ENCODE measurements around the gene GUCY1A1. TPM values are rescaled to one million over a fixed set of nuclear protein-coding genes. Genes with fewer than 3 reads are reported as not detected.

Gene GUCY1A1
- total RNA-seq, 1 donor, result not detected

DNA sequence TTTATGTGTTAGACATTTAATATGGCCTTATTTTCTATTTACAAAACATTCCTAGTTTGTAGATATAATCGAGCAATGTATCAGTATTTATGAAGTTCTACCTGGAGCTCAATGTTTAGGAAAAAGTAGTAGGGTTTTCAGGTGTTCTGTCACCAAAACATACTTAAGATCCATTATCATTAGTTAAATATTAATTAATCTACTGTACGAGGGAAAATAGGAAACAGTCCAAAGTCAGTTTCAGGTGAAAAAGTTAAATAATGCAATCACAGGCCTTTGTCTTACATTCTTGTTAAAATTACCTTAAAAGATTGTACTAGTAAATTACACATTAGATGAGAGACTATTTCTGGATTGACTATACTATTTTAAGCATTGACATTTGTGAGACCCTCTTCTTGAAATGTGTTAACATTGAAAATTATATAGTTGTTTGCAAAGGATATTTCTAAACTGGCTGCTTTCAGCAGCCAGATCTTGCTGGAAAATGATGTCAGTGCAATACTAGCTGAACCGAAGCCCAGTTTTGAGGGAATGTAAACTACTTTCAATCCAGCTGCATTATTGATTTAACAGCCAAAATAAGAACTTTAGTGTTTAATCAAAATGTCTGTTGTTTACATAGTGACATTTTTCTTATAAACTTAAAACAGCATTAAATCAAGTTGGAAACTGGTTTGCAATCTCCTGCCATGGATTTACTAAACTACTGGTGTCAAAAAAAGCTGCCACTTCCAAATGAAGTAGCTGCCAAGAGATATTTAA is 111.5 kb downstream of the GUCY1A1 start:
- no peak for DNase-seq (ENCODE audit: insufficient read length, low spot score, missing footprints)
- Histone ChIP-seq H3K27me3 (ENCODE audit: insufficient read depth, low read length) (no peaks in the 10 kb centered on the region), H2AFZ (ENCODE audit: low read length) (no peak overlapping the region), H3K36me3 (ENCODE audit: insufficient read depth, low read length) (no peaks in the 10 kb centered on the region), H3K27ac (ENCODE audit: low read depth, low read length) (no peak overlapping the region), H3K79me2 (ENCODE audit: insufficient read depth, low read length) (no peaks in the 10 kb centered on the region), H3K4me2 (ENCODE audit: insufficient read depth, low read length) (no peak overlapping the region), H3K9me3 (ENCODE audit: low read depth, low read length) (no peaks in the 10 kb centered on the region), H4K20me1 (ENCODE audit: insufficient read depth, low read length) (no peaks in the 10 kb centered on the region), H3K4me1 (ENCODE audit: insufficient read depth, low read length) (no peaks in the 10 kb centered on the region), H3K4me3 (ENCODE audit: insufficient read depth, low read length) (no peak overlapping the region)
- TF ChIP-seq, protein P1, sequence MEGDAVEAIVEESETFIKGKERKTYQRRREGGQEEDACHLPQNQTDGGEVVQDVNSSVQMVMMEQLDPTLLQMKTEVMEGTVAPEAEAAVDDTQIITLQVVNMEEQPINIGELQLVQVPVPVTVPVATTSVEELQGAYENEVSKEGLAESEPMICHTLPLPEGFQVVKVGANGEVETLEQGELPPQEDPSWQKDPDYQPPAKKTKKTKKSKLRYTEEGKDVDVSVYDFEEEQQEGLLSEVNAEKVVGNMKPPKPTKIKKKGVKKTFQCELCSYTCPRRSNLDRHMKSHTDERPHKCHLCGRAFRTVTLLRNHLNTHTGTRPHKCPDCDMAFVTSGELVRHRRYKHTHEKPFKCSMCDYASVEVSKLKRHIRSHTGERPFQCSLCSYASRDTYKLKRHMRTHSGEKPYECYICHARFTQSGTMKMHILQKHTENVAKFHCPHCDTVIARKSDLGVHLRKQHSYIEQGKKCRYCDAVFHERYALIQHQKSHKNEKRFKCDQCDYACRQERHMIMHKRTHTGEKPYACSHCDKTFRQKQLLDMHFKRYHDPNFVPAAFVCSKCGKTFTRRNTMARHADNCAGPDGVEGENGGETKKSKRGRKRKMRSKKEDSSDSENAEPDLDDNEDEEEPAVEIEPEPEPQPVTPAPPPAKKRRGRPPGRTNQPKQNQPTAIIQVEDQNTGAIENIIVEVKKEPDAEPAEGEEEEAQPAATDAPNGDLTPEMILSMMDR (IDR thresholded peaks at IDR 0.05; ENCODE audit: extremely low read depth, low read depth, low read length), result no peak

DNA sequence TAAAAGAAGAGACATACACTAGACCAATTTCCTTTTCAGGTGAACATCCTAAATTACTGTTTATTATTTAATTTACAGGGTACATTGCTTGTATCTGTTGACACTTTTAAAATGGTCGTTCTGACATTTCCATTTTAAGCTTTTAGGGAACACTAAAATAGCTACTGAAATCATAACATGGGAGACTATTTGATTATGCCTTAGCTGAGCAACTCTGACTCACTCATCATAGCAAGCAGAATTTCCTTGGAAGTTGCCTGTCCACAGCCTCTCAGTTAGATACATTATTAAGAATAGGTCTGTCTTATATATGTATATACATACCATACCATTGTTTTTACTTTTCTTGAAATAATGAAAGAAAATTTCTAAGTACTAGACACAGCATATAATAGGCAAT is 114.1 kb downstream of the GUCY1A1 start:
- Histone ChIP-seq H3K4me1 (ENCODE audit: insufficient read depth, low read length) (no peaks in the 10 kb centered on the region), H2AFZ (ENCODE audit: low read length) (no peak overlapping the region), H3K27ac (ENCODE audit: low read depth, low read length) (no peak overlapping the region), H4K20me1 (ENCODE audit: insufficient read depth, low read length) (no peaks in the 10 kb centered on the region), H3K79me2 (ENCODE audit: insufficient read depth, low read length) (no peaks in the 10 kb centered on the region), H3K4me3 (ENCODE audit: insufficient read depth, low read length) (no peak overlapping the region), H3K36me3 (ENCODE audit: insufficient read depth, low read length) (no peaks in the 10 kb centered on the region), H3K27me3 (ENCODE audit: insufficient read depth, low read length) (no peaks in the 10 kb centered on the region), H3K4me2 (ENCODE audit: insufficient read depth, low read length) (no peak overlapping the region), H3K9me3 (ENCODE audit: low read depth, low read length) (no peaks in the 10 kb centered on the region)
- no peak for DNase-seq (ENCODE audit: insufficient read length, low spot score, missing footprints)
- TF ChIP-seq, protein P1 (IDR thresholded peaks at IDR 0.05; ENCODE audit: extremely low read depth, low read depth, low read length), result no peak

DNA sequence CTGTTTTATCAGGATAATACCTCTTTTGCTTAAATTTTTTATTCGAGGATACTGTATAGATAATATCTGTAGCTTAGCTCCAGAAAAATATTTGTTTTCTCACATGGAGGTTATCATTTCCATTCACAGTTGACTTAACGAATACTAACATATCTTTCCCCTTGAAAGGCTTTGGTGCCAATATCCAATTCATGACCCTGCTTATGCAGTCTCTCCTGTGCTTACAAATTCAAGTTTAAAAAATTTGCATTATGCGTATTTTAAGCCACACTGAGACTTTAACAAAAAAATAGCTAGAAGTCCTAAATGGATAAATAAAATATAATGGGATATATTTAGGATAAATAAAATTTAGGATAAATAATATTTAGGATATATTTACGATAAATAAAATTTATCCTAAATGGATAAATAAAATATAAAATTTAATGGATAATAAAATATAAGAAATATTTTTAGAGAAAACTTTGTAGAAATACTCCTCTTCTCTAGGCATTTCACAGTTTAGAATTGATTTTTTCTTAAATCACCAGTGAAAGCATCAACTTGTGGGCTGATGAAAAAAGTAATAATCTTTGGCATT is 114.7 kb downstream of the GUCY1A1 start:
- H3K4me1 ChIP-seq (ENCODE audit: insufficient read depth, low read length), result no peaks in the 10 kb centered on the region
- H3K27me3 ChIP-seq (ENCODE audit: insufficient read depth, low read length), result no peaks in the 10 kb centered on the region
- H2AFZ ChIP-seq (ENCODE audit: low read length), result no peak overlapping the region
- H3K27ac ChIP-seq (ENCODE audit: low read depth, low read length), result no peak overlapping the region
- TF ChIP-seq, protein P1 (IDR thresholded peaks at IDR 0.05; ENCODE audit: extremely low read depth, low read depth, low read length), result no peak
- H3K9me3 ChIP-seq (ENCODE audit: low read depth, low read length), result no peaks in the 10 kb centered on the region
- no peaks in the 10 kb centered on the region for H4K20me1 ChIP-seq (ENCODE audit: insufficient read depth, low read length)
- no peak for DNase-seq (ENCODE audit: insufficient read length, low spot score, missing footprints)
- H3K4me2 ChIP-seq (ENCODE audit: insufficient read depth, low read length), result no peak overlapping the region
- no peaks in the 10 kb centered on the region for H3K36me3 ChIP-seq (ENCODE audit: insufficient read depth, low read length)
- H3K4me3 ChIP-seq (ENCODE audit: insufficient read depth, low read length), result no peak overlapping the region
- H3K79me2 ChIP-seq (ENCODE audit: insufficient read depth, low read length), result no peaks in the 10 kb centered on the region

Other genes starting within 250 kb of the GUCY1A1 start
- 1.1 and 2.9 TPM in 2 replicates for gene GUCY1B1, start 92.2 kb downstream of the GUCY1A1 start, total RNA-seq
- gene ASIC5, start 199.4 kb downstream of the GUCY1A1 start, total RNA-seq, result not detected in 2 replicates
- gene TDO2, start 236.8 kb downstream of the GUCY1A1 start, total RNA-seq, result 0.88 and 1.4 TPM in 2 replicates

All from osteoblast (primary cell).